Choroid plexus epithelial cell (primary cell): Measurements from ENCODE around the gene CTNS.

Experiments used
- DNase-seq: peaks from one replicate; pipeline ENCODE4 v3.0.0-alpha.2; 2010; ENCODE audit warnings: low read depth
- H3K4me3 ChIP-seq: 2 replicates; pipeline ENCODE4 v1.5.1; 2011; ENCODE audit warnings: low read depth, mild to moderate bottlenecking, control low read depth, low read length, moderate library complexity
- CTCF ChIP-seq: conservative IDR thresholded peaks from 2 replicates; pipeline ENCODE4 v1.5.1; 2011; ENCODE audit warnings: low read depth, mild to moderate bottlenecking, control low read depth, inconsistent platforms, low read length, moderate library complexity

Gene CTNS

GRCh38 chr17:3689262-3690093 is 52.9 kb downstream of the CTNS start:
- no peak for DNase-seq
- H3K4me3 ChIP-seq = no peak overlapping the region
- no peak for TF ChIP-seq CTCF

DNA sequence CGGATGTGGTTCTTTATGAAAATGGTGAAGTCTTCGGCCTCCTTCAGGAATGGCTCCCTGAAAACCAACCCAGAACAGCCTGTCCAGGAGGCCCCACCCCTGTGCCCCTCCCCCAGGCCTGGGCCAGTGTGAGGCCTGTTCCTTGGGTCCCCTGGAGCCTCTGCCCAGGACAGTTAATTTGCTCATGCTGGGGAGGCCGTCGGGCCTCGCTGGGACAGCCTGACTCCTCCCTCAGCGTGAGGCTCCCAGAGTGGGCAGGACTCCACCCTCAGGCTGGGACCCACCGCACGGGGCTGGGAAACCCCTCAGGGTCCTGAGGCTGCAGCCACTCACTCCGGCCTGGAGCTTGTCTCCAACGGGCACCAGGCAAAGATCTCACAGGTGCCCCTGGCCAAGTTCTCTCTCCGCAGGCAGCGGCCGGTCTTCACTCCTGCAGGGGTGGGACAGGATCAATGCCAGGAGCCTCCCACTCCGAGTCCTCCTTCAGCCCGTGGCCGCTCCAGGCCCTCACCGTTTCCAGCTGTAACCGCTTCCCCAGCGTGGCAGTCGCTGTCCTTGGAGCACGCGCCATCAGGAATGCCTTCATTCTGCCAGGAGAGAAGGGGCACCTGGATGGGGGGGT is 53.6 kb downstream of the CTNS start:
- TF ChIP-seq CTCF = no peak
- H3K4me3 ChIP-seq = no peak overlapping the region
- no peak for DNase-seq

- H3K4me3 ChIP-seq = no peak overlapping the region
- DNase-seq = no peak
- TF ChIP-seq CTCF = peak; percentile 26
Measured at GRCh38 chr17:3691617-3692067, 55.1 kb downstream of the CTNS start.

- TF ChIP-seq CTCF = peak; percentile 15
- DNase-seq = no peak
- H3K4me3 ChIP-seq = no peak overlapping the region
Measured at GRCh38 chr17:3692346-3692745, 55.8 kb downstream of the CTNS start.

DNA sequence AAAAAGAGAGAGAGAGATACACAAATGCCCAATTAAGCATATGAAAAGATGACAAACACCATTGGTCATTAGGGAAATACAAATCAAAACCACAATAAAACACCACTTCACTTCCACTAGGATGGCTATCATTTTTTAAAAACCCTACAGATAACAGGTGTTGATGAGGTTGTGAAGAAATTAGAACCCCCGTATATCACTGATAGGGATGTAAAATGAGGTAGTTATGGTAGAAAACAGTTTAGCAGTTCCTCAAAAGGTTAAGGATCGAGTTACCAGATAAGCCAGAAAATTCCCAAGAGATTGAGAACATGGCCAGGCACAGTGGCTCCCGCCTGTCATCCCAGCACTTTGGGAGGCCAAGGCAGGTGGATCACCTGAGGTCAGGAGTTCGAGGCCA is 56.6 kb downstream of the CTNS start:
- TF ChIP-seq CTCF = no peak
- H3K4me3 ChIP-seq = no peak overlapping the region
- DNase-seq = no peak

- TF ChIP-seq CTCF = no peak
- no peak for DNase-seq
- H3K4me3 ChIP-seq = no peak overlapping the region
Measured at GRCh38 chr17:3693829-3694231, 57.3 kb downstream of the CTNS start.
